Upper lobe of left lung (tissue), 4 donors: ENCODE results near the gene THSD7A.

Experiments
- CTCF ChIP-seq, 6 experiments: fragments of 450-650 bp in 4 of 6; fragments of 200-600 bp in 2 of 6; sonication (generic) in 2 of 6; IDR thresholded peaks; one replicate each; pipeline ENCODE4 v1.5.1; 2016 to 2019; ENCODE audit warnings: antibody characterized with exemption in 6 of 6
- POLR2AphosphoS5 ChIP-seq, 2 donors: sonication (generic); formaldehyde crosslinking; IDR thresholded peaks; one replicate each; pipeline ENCODE4 v1.5.1; 2017; ENCODE audit warnings: antibody characterized with exemption in 2 of 2

- TF ChIP-seq CTCF (IDR thresholded peaks at IDR 0.05) (no peak), POLR2AphosphoS5 (IDR thresholded peaks at IDR 0.05) (no peak)
These were observed 125.1 kb downstream of the THSD7A start for GRCh38 chr7:11706666-11707605.
